OCI-LY1 (cell line): ENCODE data around the gene CAMK1G.

Source experiments
- H2AFZ ChIP-seq: fragments of 200-600 bp; sonication (generic), shearing (Covaris generic); 2 replicates; pipeline ENCODE4 v1.6.0; 2014; ENCODE audit warnings: antibody characterized with exemption, mild to moderate bottlenecking, low read length
- H3F3A ChIP-seq: fragments of 200-600 bp; sonication (generic), shearing (Covaris generic); 2 replicates; pipeline ENCODE4 v1.6.0; 2014; ENCODE audit warnings: mild to moderate bottlenecking, antibody characterized with exemption, low read length, moderate library complexity; ENCODE audit not compliant: insufficient read depth
- H3K27ac ChIP-seq: fragments of 200-600 bp; sonication (generic); 2 replicates; pipeline ENCODE4 v1.5.1; 2014; ENCODE audit warnings: low read length, mixed run types, mild to moderate bottlenecking, low read depth; ENCODE audit not compliant: poor library complexity, severe bottlenecking
- H3K27me3 ChIP-seq: fragments of 200-600 bp; sonication (generic); 2 replicates; pipeline ENCODE4 v1.6.0; 2014; ENCODE audit warnings: antibody characterized with exemption, mild to moderate bottlenecking, low read length, moderate library complexity; ENCODE audit not compliant: insufficient read depth
- H3K36me3 ChIP-seq: fragments of 200-600 bp; sonication (generic); 2 replicates; pipeline ENCODE4 v1.6.1; 2014; ENCODE audit warnings: mild to moderate bottlenecking, antibody characterized with exemption, low read length, moderate library complexity, mixed read lengths; ENCODE audit not compliant: insufficient read depth
- H3K4me1 ChIP-seq: fragments of 200-600 bp; sonication (generic); 2 replicates; pipeline ENCODE4 v1.5.1; 2014; ENCODE audit warnings: mild to moderate bottlenecking, low read length, moderate library complexity; ENCODE audit not compliant: insufficient read depth, severe bottlenecking
- H3K4me2 ChIP-seq: fragments of 200-600 bp; sonication (generic), shearing (Covaris generic); 2 replicates; pipeline ENCODE4 v1.6.1; 2014; ENCODE audit warnings: low read length
- H3K4me3 ChIP-seq: fragments of 200-600 bp; sonication (generic); 2 replicates; pipeline ENCODE4 v1.5.1; 2014; ENCODE audit warnings: low read length, low read depth, mild to moderate bottlenecking, mixed read lengths; ENCODE audit not compliant: poor library complexity, severe bottlenecking
- H3K79me2 ChIP-seq: fragments of 200-600 bp; shearing (Covaris generic); 2 replicates; pipeline ENCODE4 v1.6.1; 2016; ENCODE audit warnings: mixed run types, low read length, mixed read lengths; ENCODE audit not compliant: insufficient read depth
- H3K9ac ChIP-seq: fragments of 200-600 bp; sonication (generic), shearing (Covaris generic); 2 replicates; pipeline ENCODE4 v1.6.1; 2014; ENCODE audit warnings: mild to moderate bottlenecking, low read length, mixed read lengths
- H3K9me2 ChIP-seq: fragments of 200-600 bp; sonication (generic), shearing (Covaris generic); 2 replicates; pipeline ENCODE4 v1.6.1; 2014; ENCODE audit warnings: low read depth, mild to moderate bottlenecking, low read length, mixed read lengths
- H3K9me3 ChIP-seq: fragments of 200-600 bp; shearing (Covaris generic); 2 replicates; pipeline ENCODE4 v1.6.1; 2014; ENCODE audit warnings: low read length, mixed read lengths
- H4K20me1 ChIP-seq: fragments of 200-600 bp; sonication (generic), shearing (Covaris generic); 2 replicates; pipeline ENCODE4 v1.6.0; 2016; ENCODE audit warnings: mild to moderate bottlenecking, low read length; ENCODE audit not compliant: insufficient read depth
- CTCF ChIP-seq: fragments of 200-600 bp; sonication (generic), shearing (Covaris generic); IDR thresholded peaks from 2 replicates; pipeline ENCODE4 v1.5.1; 2017; ENCODE audit warnings: mild to moderate bottlenecking, antibody characterized with exemption, low read length, moderate library complexity, mixed read lengths
- EZH2 ChIP-seq: fragments of 200-600 bp; sonication (generic), shearing (Covaris generic); IDR thresholded peaks from 2 replicates; pipeline ENCODE4 v1.8.0; 2017; ENCODE audit warnings: borderline replicate concordance, mixed run types, mild to moderate bottlenecking, antibody characterized with exemption, low read length, moderate library complexity, mixed read lengths

Gene CAMK1G

GRCh38 chr1:209622841-209623829 is 39.6 kb downstream of the CAMK1G start:
- Histone ChIP-seq H3K9ac (no peak overlapping the region), H2AFZ (no peak overlapping the region), H3F3A (no peaks in the 10 kb centered on the region), H3K4me1 (no peaks in the 10 kb centered on the region), H3K4me3 (no peak overlapping the region), H3K9me3 (no peaks in the 10 kb centered on the region), H3K36me3 (no peaks in the 10 kb centered on the region), H3K27me3 (0 out of 2 replicates have a peak, but pooled peaks cover 4% of the 10 kb centered on the region), H3K4me2 (no peak overlapping the region), H4K20me1 (no peaks in the 10 kb centered on the region), H3K79me2 (no peaks in the 10 kb centered on the region), H3K9me2 (no peaks in the 10 kb centered on the region), H3K27ac (no peak overlapping the region)
- TF ChIP-seq CTCF (no peak), EZH2 (no peak)

GRCh38 chr1:209624558-209625549 is 41.3 kb downstream of the CAMK1G start:
- no peak overlapping the region for H3K27ac ChIP-seq
- no peaks in the 10 kb centered on the region for H3K36me3 ChIP-seq

More at GRCh38 chr1:209624558-209625549, 41.3 kb downstream of the CAMK1G start:
- Histone ChIP-seq H3K4me1 (no peaks in the 10 kb centered on the region), H3K4me2 (no peak overlapping the region), H3K9ac (no peak overlapping the region), H2AFZ (no peak overlapping the region), H3F3A (no peaks in the 10 kb centered on the region), H3K27me3 (0 out of 2 replicates have a peak, but pooled peaks cover 4% of the 10 kb centered on the region), H3K4me3 (no peak overlapping the region), H3K9me3 (no peaks in the 10 kb centered on the region), H4K20me1 (no peaks in the 10 kb centered on the region), H3K79me2 (no peaks in the 10 kb centered on the region), H3K9me2 (no peaks in the 10 kb centered on the region)
- TF ChIP-seq EZH2 (no peak), CTCF (no peak)
